H1 (cell line): ENCODE results near the gene CTNNBL1. TPM values are rescaled to one million over a fixed set of nuclear protein-coding genes. Genes with fewer than 3 reads are reported as not detected.

Source experiments
- EZH2 ChIP-seq: fragments of 200-600 bp; sonication (generic); IDR thresholded peaks from 2 replicates; pipeline ENCODE4 v1.7.1; 2012; ENCODE audit warnings: low read depth, mild to moderate bottlenecking, moderate library complexity, low read length, inconsistent platforms; ENCODE audit not compliant: severe bottlenecking
- HDAC2 ChIP-seq, 2 experiments: fragments of 300-600 bp in 1 of 2; sonication (generic) in 1 of 2; IDR thresholded peaks; 2 replicates each; pipeline ENCODE4 v1.6.1; 2011 to 2012; ENCODE audit warnings: low read depth in 2 of 2, low read length in 2 of 2, mild to moderate bottlenecking in 2 of 2, moderate library complexity in 2 of 2, borderline replicate concordance in 1 of 2, inconsistent platforms in 1 of 2
- POU5F1 ChIP-seq: IDR thresholded peaks from 2 replicates; pipeline ENCODE4 v1.6.1; 2011; ENCODE audit warnings: low read depth, mild to moderate bottlenecking, low read length, moderate library complexity
- RFX5 ChIP-seq: IDR thresholded peaks from 2 replicates; pipeline ENCODE4 v1.6.1; 2011; ENCODE audit warnings: low read depth, low read length, improper control_type of control experiment, borderline replicate concordance
- SIN3A ChIP-seq, 2 experiments: IDR thresholded peaks in 1 of 2; conservative IDR thresholded peaks in 1 of 2; 2 replicates each; pipeline ENCODE4 v1.6.1; 2011 to 2012; ENCODE audit warnings: low read length in 2 of 2, improper control_type of control experiment in 1 of 2, low read depth in 1 of 2, mild to moderate bottlenecking in 1 of 2
- SIX5 ChIP-seq: IDR thresholded peaks from 2 replicates; pipeline ENCODE4 v1.6.1; 2011; ENCODE audit warnings: mild to moderate bottlenecking, low read depth, low read length
- polyA plus RNA-seq, 7 experiments: library from polyadenylated mRNA; depleted of rRNA in 3 of 7; stranded (reverse) in 5 of 7; unstranded in 2 of 7; fragments of >200 nt in 5 of 7; fragments of 200-250 nt in 2 of 7; gene quantifications; 1 replicate in 5 of 7; 2 replicates in 1 of 7; 4 replicates in 1 of 7; pipeline versions ENCODE4 v1.2.1 to v1.2.3, GENCODE V29; 2011 to 2013; ENCODE audit warnings: missing spikeins in 2 of 7, mixed read lengths in 2 of 7
- total RNA-seq: library from RNA; stranded (reverse); fragmentation: NEBNext Ultra II Directional; extraction: Animal tissue kit (Norgen Biotek cat#: 25700); gene quantifications from 2 replicates; pipeline ENCODE4 v1.2.1, GENCODE V29; 2021
- TF ChIP-seq, protein P1 (sequence below): IDR thresholded peaks from 2 replicates; pipeline ENCODE4 v1.6.1; 2012; ENCODE audit warnings: inconsistent platforms
- TF ChIP-seq, protein P2 (sequence below): IDR thresholded peaks from 2 replicates; pipeline ENCODE4 v1.6.1; 2011; ENCODE audit warnings: low read depth, mild to moderate bottlenecking, low read length; ENCODE audit not compliant: insufficient read depth

Gene CTNNBL1
- total and polyA plus RNA-seq, 2 of the 8 experiments (the other 6 are each of a cell fraction or from before 2014, with no cell fraction given), result 19.6 to 81.6 TPM

- TF ChIP-seq, protein P1, sequence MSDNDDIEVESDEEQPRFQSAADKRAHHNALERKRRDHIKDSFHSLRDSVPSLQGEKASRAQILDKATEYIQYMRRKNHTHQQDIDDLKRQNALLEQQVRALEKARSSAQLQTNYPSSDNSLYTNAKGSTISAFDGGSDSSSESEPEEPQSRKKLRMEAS, result no peak
- TF ChIP-seq RFX5, result no peak
- no peak for TF ChIP-seq EZH2
- TF ChIP-seq, protein P2, sequence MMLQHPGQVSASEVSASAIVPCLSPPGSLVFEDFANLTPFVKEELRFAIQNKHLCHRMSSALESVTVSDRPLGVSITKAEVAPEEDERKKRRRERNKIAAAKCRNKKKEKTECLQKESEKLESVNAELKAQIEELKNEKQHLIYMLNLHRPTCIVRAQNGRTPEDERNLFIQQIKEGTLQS, result no peak
- TF ChIP-seq POU5F1, result no peak
- TF ChIP-seq SIX5, result no peak
- TF ChIP-seq SIN3A (conservative IDR thresholded peaks at IDR 0.05 in 1 of 2, IDR thresholded peaks at IDR 0.05 in 1 of 2; ENCODE audit: low read depth in 1 of 2, low read length in 2 of 2), result no peak
- no peak for TF ChIP-seq HDAC2 (IDR thresholded peaks at IDR 0.05; ENCODE audit: borderline replicate concordance in 1 of 2, low read depth in 2 of 2, low read length in 2 of 2)
Measured at GRCh38 chr20:37672143-37672542, 21.7 kb upstream of the CTNNBL1 start (continued).
